HG03103 (cell line): ENCODE data around the gene DMD.

Experiments used
- ATAC-seq: cut with Tn5 transposase; IDR thresholded peaks from one replicate; pipeline ENCODE4 v1.9.1; 2021; ENCODE audit warnings: low read depth; ENCODE audit not compliant: unreplicated experiment

The DMD gene

GRCh38 chrX:32139476-32139875, 1071.9 kb downstream of the DMD start:
- no peak for ATAC-seq

GRCh38 chrX:32137525-32137924, 1073.8 kb downstream of the DMD start:
- ATAC-seq: no peak

- no peak for ATAC-seq
Measured at GRCh38 chrX:32126997-32127396, 1084.4 kb downstream of the DMD start.

DNA sequence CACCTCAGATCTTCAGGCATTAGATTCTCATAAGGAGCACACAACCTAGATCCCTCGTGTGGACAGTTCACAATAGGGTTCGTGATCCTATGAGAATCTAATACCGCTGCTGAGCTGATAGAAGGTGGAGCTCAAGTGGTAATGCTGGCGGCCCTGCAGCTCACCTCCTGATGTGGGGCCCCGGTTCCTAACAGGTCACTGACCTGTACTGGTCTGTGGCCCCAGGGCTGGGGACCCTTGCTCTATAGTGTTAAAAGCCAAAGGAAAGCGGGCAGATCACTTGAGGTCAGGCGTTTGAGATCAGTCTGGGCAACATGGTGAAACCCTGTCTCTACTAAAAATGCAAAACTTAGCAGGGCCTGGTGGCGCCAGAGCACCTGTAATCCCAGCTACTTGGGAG, 1092.5 kb downstream of the DMD start:
- no peak for ATAC-seq

GRCh38 chrX:32116047-32116446, 1095.3 kb downstream of the DMD start:
- no peak for ATAC-seq

DNA sequence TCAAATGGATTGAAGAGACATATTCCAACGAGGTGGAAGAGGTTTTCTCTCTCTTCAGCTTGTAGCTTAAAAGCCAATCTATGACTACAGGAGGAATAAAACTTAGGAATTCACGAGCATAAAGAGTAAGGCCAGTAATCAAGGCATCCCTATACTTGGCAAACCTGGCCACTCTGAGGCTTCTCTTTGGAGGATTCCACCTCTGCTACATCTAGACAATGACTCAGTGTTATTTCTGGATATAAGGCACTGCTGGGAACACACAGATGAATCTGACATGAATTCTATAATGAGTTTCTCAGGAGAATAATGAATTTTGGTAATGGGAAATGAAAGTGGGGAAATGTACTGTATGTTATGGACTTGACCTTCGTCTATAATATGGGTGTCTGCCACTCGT, 1123.7 kb downstream of the DMD start:
- no peak for ATAC-seq

DNA sequence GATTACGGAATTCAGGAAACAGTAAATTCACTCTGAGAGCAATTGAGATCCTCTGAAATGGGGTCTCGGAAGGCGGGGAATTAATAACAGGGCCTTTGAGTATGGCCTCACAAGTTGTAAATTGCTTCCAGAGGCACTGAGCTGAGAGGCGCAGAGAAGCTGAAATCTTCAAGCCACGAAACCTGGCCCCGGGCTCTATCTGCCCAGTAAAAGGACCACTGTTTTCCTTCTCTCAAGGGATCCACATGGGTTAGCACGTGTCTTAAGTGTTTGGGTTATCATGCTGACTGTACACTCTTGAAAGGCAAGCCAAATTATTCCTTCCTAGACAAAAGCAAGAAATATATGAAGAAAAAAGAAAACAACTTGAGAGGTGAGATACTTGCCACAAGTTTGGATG, 1126.6 kb downstream of the DMD start:
- no peak for ATAC-seq

GRCh38 chrX:32048285-32048684, 1163.1 kb downstream of the DMD start:
- no peak for ATAC-seq

GRCh38 chrX:32045149-32045548, 1166.2 kb downstream of the DMD start:
- no peak for ATAC-seq

GRCh38 chrX:32041181-32041580, 1170.2 kb downstream of the DMD start:
- no peak for ATAC-seq

- ATAC-seq: no peak
Measured at GRCh38 chrX:32026772-32027171, 1184.6 kb downstream of the DMD start.

- no peak for ATAC-seq
Measured at GRCh38 chrX:32024072-32024471, 1187.3 kb downstream of the DMD start.

DNA sequence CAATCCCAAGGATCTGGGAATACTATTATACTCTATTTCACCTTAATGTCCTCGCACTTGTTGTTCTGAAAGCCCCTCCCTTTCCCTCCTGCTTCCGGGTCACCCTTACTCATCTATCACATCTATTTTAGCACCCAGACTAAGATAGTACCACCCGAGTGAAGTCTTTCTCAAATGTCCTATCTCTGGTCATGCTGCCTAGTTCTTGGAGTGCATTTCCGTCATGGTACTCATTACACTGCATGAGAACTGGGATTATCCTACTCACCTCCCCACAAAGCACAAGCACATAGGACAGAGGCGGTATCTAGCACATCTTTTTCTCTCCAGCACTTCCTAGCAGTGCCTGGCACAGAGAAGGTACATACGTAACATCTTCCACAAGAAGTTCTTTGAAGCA, 1195.2 kb downstream of the DMD start:
- ATAC-seq: no peak

DNA sequence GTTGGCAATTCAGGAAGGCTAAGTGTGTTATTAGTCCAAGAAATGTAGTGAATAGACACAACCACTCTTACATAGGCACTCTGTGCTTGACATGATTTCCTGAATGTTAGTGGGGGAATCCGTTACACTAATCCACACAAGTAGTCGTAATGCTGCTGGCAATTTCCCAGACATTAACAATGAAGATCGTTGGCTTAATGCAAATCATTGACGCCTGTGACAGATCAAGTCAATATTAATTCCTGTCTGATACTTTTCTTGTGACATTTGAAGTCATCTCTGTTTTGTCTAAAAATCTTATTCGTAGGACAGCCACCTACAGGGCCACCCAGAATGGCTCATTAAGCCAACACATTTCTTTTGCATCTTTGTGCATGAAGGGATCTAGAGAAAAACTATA, 1200.4 kb downstream of the DMD start:
- ATAC-seq: no peak

DNA sequence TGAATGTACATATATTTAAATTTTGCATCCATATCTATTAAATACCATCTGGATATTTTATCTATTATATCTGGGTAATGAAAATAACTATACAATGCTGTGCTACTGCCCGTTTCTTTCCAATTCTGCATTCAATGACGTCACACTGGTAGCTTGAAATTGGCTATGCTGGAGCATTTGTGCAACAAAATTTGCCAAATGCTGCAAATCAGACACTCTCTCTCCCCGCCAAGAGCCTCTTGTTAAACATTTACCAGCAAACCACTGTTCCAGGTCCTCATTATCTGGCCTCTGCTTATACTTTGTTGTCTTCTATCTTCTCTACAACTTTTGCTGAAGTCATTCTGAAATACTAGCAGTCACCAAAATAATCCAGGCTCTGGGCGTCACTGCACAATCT, 1201.1 kb downstream of the DMD start:
- ATAC-seq: no peak

DNA sequence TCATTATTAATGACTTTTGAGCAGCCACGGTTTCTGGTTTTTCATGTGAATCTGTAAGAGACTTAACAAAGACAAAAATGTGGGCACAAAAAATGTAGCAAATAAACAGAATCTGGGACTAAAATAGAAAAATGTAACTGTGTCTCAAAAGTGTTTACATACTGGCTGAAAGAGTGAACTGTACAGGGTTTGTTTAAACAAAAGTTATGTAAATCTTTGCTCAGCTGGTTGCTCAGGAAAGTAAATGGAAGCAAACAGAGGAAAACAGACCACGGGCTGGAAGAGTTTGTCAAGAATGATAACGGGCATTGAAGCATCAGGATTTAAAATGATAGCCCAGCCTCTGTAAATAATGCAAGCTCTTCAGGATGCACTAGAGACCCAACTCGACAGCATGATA, 1217.7 kb downstream of the DMD start:
- no peak for ATAC-seq

DNA sequence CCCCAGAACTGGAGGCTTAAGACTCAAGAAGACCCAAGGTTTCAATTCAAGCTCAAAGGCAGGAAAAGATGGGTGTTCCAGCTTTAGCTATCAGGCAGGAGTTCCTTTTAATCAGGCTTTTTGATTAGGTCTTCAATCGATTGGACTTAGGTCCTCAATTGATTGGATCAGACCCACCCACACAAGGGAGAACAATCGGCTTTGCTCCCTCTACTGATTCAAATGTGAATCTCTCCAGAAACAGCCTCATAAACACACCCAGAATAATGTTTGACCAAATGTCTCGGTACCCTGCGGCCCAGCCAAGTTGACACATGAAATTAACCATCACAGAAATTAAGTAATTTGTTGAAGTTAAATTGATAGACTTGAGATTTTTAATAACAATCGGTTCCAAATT, 1222.4 kb downstream of the DMD start:
- ATAC-seq: no peak

DNA sequence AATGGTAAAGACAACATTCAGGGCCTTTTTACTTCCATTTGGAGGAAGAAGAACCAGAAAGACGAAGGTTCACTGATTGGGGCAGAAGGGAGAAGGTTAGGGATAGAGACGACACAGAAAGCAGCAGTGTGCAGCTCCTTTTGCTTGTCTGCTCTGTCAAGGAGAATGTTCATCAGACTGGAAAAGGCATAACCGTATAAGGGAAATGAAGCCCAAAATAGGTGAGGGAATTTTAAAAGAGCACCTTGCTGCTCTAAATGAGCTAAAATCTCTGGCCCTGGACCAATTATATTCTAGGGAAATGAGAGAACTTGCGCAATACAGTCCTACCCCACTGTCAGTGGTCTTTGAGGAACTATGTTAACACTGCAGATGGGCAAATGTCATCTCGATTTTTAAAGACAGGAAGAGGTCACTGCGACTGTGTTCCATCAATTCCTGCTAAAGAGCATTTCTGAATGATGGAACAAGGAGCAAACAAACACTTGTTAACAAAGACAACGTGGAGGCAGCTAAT, 1229.7 kb downstream of the DMD start:
- ATAC-seq: no peak

DNA sequence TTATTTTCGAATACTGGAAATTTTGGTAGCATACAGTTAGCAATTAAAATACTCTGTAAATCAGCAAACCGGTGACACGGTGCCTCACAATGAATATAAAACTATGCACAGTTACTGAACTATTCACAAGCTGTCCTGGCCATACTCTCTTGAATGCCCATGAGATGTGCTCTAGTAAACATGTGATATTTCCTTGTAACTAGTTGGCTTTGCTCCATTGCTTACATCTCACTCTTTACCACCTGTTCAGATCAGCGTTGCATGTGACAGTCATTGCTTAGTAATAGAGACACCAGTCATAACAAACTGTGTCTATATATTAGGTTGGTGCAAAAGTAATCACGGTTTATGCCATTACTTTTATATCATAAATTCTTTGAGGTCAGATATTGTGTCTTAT, 1241.6 kb downstream of the DMD start:
- no peak for ATAC-seq

GRCh38 chrX:31962256-31962655, 1249.1 kb downstream of the DMD start:
- ATAC-seq: no peak

- ATAC-seq: no peak
Measured at GRCh38 chrX:31934842-31935370, 1276.4 kb downstream of the DMD start.

GRCh38 chrX:31934015-31934414, 1277.3 kb downstream of the DMD start:
- ATAC-seq: no peak

GRCh38 chrX:31932769-31933168, 1278.6 kb downstream of the DMD start:
- ATAC-seq: no peak
